WERI-Rb-1 (cell line): ENCODE measurements around the gene HDAC11.

Experiments
- DNase-seq: peaks from one replicate; pipeline ENCODE4 v3.0.0-alpha.2; 2020
- H3K27ac ChIP-seq: fragments of 250-450 bp; sonication (Bioruptor Pico); 2 replicates; pipeline ENCODE4 v1.5.1; 2020; ENCODE audit warnings: mild to moderate bottlenecking, moderate library complexity
- H3K27me3 ChIP-seq: fragments of 250-450 bp; sonication (Bioruptor Pico); 2 replicates; pipeline ENCODE4 v1.5.1; 2021; ENCODE audit warnings: mild to moderate bottlenecking, low read depth, moderate library complexity; ENCODE audit not compliant: insufficient read depth, severe bottlenecking
- H3K36me3 ChIP-seq: fragments of 250-450 bp; sonication (Bioruptor Pico); 2 replicates; pipeline ENCODE4 v1.5.1; 2020; ENCODE audit warnings: mild to moderate bottlenecking, moderate library complexity
- H3K4me3 ChIP-seq: 2 replicates; pipeline ENCODE4 v1.5.1; 2011; ENCODE audit warnings: low read depth, mild to moderate bottlenecking, control low read depth, low read length
- H3K9me3 ChIP-seq: fragments of 250-450 bp; sonication (Bioruptor Pico); 2 replicates; pipeline ENCODE4 v1.5.1; 2021; ENCODE audit warnings: mild to moderate bottlenecking, moderate library complexity; ENCODE audit not compliant: severe bottlenecking
- CTCF ChIP-seq: IDR thresholded peaks from 2 replicates; pipeline ENCODE4 v1.5.1; 2011; ENCODE audit warnings: low read depth, mild to moderate bottlenecking, control low read depth, inconsistent platforms, low read length

The HDAC11 gene

GRCh38 chr3:13538520-13539291 is 58.6 kb downstream of the HDAC11 start:
- H3K4me3 ChIP-seq: no peak overlapping the region
- no peaks in the 10 kb centered on the region for H3K27me3 ChIP-seq
- DNase-seq: no peak
- no peaks in the 10 kb centered on the region for H3K9me3 ChIP-seq
- TF ChIP-seq CTCF: 0 out of 2 replicates have a peak, but pooled peaks have one; percentile 12
- H3K36me3 ChIP-seq: no peaks in the 10 kb centered on the region
- H3K27ac ChIP-seq: no peak overlapping the region

- no peak for DNase-seq
- no peaks in the 10 kb centered on the region for H3K9me3 ChIP-seq
- TF ChIP-seq CTCF: no peak
Observed at GRCh38 chr3:13539292-13539638, 59.2 kb downstream of the HDAC11 start.

GRCh38 chr3:13539671-13540070 is 59.6 kb downstream of the HDAC11 start:
- no peak for DNase-seq
- no peak for TF ChIP-seq CTCF
- Histone ChIP-seq H3K36me3 (no peaks in the 10 kb centered on the region), H3K4me3 (no peak overlapping the region), H3K27ac (no peak overlapping the region), H3K27me3 (no peaks in the 10 kb centered on the region), H3K9me3 (no peaks in the 10 kb centered on the region)

More at GRCh38 chr3:13539292-13539638, 59.2 kb downstream of the HDAC11 start:
- Histone ChIP-seq H3K36me3 (no peaks in the 10 kb centered on the region), H3K27me3 (no peaks in the 10 kb centered on the region), H3K27ac (no peak overlapping the region), H3K4me3 (no peak overlapping the region)

- Histone ChIP-seq H3K36me3 (no peaks in the 10 kb centered on the region), H3K9me3 (no peaks in the 10 kb centered on the region), H3K27me3 (no peaks in the 10 kb centered on the region), H3K27ac (no peak overlapping the region), H3K4me3 (no peak overlapping the region)
- TF ChIP-seq CTCF: no peak
- no peak for DNase-seq
Observed at GRCh38 chr3:13540297-13540995, 60.3 kb downstream of the HDAC11 start.

- DNase-seq: no peak
- no peaks in the 10 kb centered on the region for H3K9me3 ChIP-seq
- H3K4me3 ChIP-seq: no peak overlapping the region
- no peaks in the 10 kb centered on the region for H3K36me3 ChIP-seq
- no peak for TF ChIP-seq CTCF
- H3K27ac ChIP-seq: no peak overlapping the region
- H3K27me3 ChIP-seq: no peaks in the 10 kb centered on the region
Observed at GRCh38 chr3:13541691-13542090, 61.6 kb downstream of the HDAC11 start.
